Measurements from ENCODE around the gene ZNF521.

Gene ZNF521

GRCh38 chr18:25125680-25126079 lies 226.3 kb downstream of the ZNF521 start:
- Histone ChIP-seq H3K36me3 (no peaks in the 10 kb centered on the region), H3K4me3 (ENCODE audit: low read depth in 1 of 2, low read length in 1 of 2) (no peak overlapping the region), H3K27ac (no peak overlapping the region), H3K4me1 (ENCODE audit: control insufficient read depth in 1 of 2, insufficient read depth in 1 of 2, low read depth in 1 of 2, low read length in 1 of 2) (no peaks in the 10 kb centered on the region), H3K27me3 (no peaks in the 10 kb centered on the region), H3K9me3 (no peaks in the 10 kb centered on the region)
- TF ChIP-seq CTCF (IDR thresholded peaks at IDR 0.05): no peak

GRCh38 chr18:25123438-25124232 lies 228.3 kb downstream of the ZNF521 start:
- Histone ChIP-seq H3K4me1 (ENCODE audit: control insufficient read depth in 1 of 2, insufficient read depth in 1 of 2, low read depth in 1 of 2, low read length in 1 of 2) (no peaks in the 10 kb centered on the region), H3K27ac (no peak overlapping the region), H3K4me3 (ENCODE audit: low read depth in 1 of 2, low read length in 1 of 2) (no peak overlapping the region), H3K9me3 (no peaks in the 10 kb centered on the region), H3K36me3 (no peaks in the 10 kb centered on the region), H3K27me3 (no peaks in the 10 kb centered on the region)
- no peak for TF ChIP-seq CTCF (IDR thresholded peaks at IDR 0.05)

- Histone ChIP-seq H3K4me1 (ENCODE audit: control insufficient read depth in 1 of 2, insufficient read depth in 1 of 2, low read depth in 1 of 2, low read length in 1 of 2) (no peaks in the 10 kb centered on the region), H3K9me3 (no peaks in the 10 kb centered on the region), H3K4me3 (ENCODE audit: low read depth in 1 of 2, low read length in 1 of 2) (no peak overlapping the region), H3K36me3 (no peaks in the 10 kb centered on the region), H3K27ac (no peak overlapping the region), H3K27me3 (no peaks in the 10 kb centered on the region)
- no peak for TF ChIP-seq CTCF (IDR thresholded peaks at IDR 0.05)
Observed at GRCh38 chr18:25121442-25121841, 230.5 kb downstream of the ZNF521 start.

GRCh38 chr18:25113566-25113965 lies 238.4 kb downstream of the ZNF521 start:
- Histone ChIP-seq H3K27ac (no peak overlapping the region), H3K4me3 (ENCODE audit: low read depth in 1 of 2, low read length in 1 of 2) (no peak overlapping the region), H3K4me1 (ENCODE audit: control insufficient read depth in 1 of 2, insufficient read depth in 1 of 2, low read depth in 1 of 2, low read length in 1 of 2) (no peaks in the 10 kb centered on the region), H3K9me3 (no peaks in the 10 kb centered on the region), H3K36me3 (no peaks in the 10 kb centered on the region), H3K27me3 (no peaks in the 10 kb centered on the region)
- TF ChIP-seq CTCF (IDR thresholded peaks at IDR 0.05): no peak

- no peaks in the 10 kb centered on the region for H3K36me3 ChIP-seq
- H3K9me3 ChIP-seq: no peaks in the 10 kb centered on the region
- no peak overlapping the region for H3K27ac ChIP-seq
- H3K4me1 ChIP-seq (ENCODE audit: control insufficient read depth in 1 of 2, insufficient read depth in 1 of 2, low read depth in 1 of 2, low read length in 1 of 2): no peaks in the 10 kb centered on the region
- no peak for TF ChIP-seq CTCF (IDR thresholded peaks at IDR 0.05)
- no peak overlapping the region for H3K4me3 ChIP-seq (ENCODE audit: low read depth in 1 of 2, low read length in 1 of 2)
- H3K27me3 ChIP-seq: no peaks in the 10 kb centered on the region
Observed at GRCh38 chr18:25112821-25113434, 239.0 kb downstream of the ZNF521 start.

Measured in neutrophil (primary cell).